ENCODE data around the gene MKS1.

- TF ChIP-seq CTCF (IDR thresholded peaks at IDR 0.05), result no peak
- no peak for TF ChIP-seq POLR2A (IDR thresholded peaks at IDR 0.05)
Measured at GRCh38 chr17:58200024-58200633, 18.9 kb downstream of the MKS1 start.

All from breast epithelium (tissue), 3 donors.